HL-60 (cell line): ENCODE results near the gene NYNRIN.
A peak's percentile ranks its signal among the peaks of the same experiment; 100 is the strongest.

ENCODE experiments used
- DNase-seq, 2 experiments: peaks; one replicate each; pipeline ENCODE4 v3.0.0-alpha.2; 2010 to 2020; ENCODE audit warnings: low read depth in 1 of 2, low spot score in 1 of 2
- H3K27ac ChIP-seq: fragments of 250-450 bp; sonication (Bioruptor Pico); replicated peaks from 2 replicates; pipeline ENCODE4 v1.5.1; 2020; ENCODE audit warnings: mild to moderate bottlenecking, moderate library complexity
- H3K27me3 ChIP-seq: fragments of 250-450 bp; sonication (Bioruptor Pico); 2 replicates; pipeline ENCODE4 v1.5.1; 2021; ENCODE audit warnings: mild to moderate bottlenecking, moderate library complexity; ENCODE audit not compliant: insufficient read depth, poor library complexity, severe bottlenecking
- H3K4me3 ChIP-seq: replicated peaks from 2 replicates; pipeline ENCODE4 v1.5.1; 2011; ENCODE audit warnings: mild to moderate bottlenecking, control low read depth, low read length; ENCODE audit not compliant: insufficient read depth
- CTCF ChIP-seq: IDR thresholded peaks from one replicate; pipeline ENCODE4 v1.5.1; 2011; ENCODE audit warnings: low read length, control low read depth, inconsistent platforms; ENCODE audit not compliant: insufficient read depth
- GABPA ChIP-seq: IDR thresholded peaks from 2 replicates; pipeline ENCODE4 v1.6.1; 2012; ENCODE audit warnings: low read depth
- POLR2AphosphoS5 ChIP-seq: IDR thresholded peaks from 2 replicates; pipeline ENCODE4 v1.6.1; 2012; ENCODE audit warnings: low read depth
- REST ChIP-seq: IDR thresholded peaks from 2 replicates; pipeline ENCODE4 v1.6.1; 2012; ENCODE audit warnings: low read depth; ENCODE audit not compliant: insufficient replicate concordance
- SPI1 ChIP-seq: IDR thresholded peaks from 2 replicates; pipeline ENCODE4 v1.6.1; 2012; ENCODE audit warnings: low read depth, mild to moderate bottlenecking, borderline replicate concordance

NYNRIN gene

GRCh38 chr14:24408764-24409163 lies 10.0 kb downstream of the NYNRIN start:
- no peak overlapping the region for H3K27ac ChIP-seq
- no peaks in the 10 kb centered on the region for H3K27me3 ChIP-seq
- no peak overlapping the region for H3K4me3 ChIP-seq
- DNase-seq = peak in 1 of 2 experiments; percentile 55
- TF ChIP-seq POLR2AphosphoS5 (no peak), GABPA (no peak), SPI1 (no peak), CTCF (no peak), REST (no peak)

GRCh38 chr14:24409192-24409591 lies 10.4 kb downstream of the NYNRIN start:
- no peak overlapping the region for H3K4me3 ChIP-seq
- no peak for TF ChIP-seq REST
- TF ChIP-seq GABPA = no peak
- no peak for TF ChIP-seq CTCF
- TF ChIP-seq SPI1 = no peak
- no peak for TF ChIP-seq POLR2AphosphoS5

GRCh38 chr14:24409956-24410355 lies 11.2 kb downstream of the NYNRIN start:
- Histone ChIP-seq H3K4me3 (no peak overlapping the region), H3K27me3 (no peaks in the 10 kb centered on the region), H3K27ac (no peak overlapping the region)
- TF ChIP-seq SPI1 (no peak), REST (no peak), POLR2AphosphoS5 (no peak), CTCF (no peak), GABPA (no peak)
- DNase-seq = no peak

More at GRCh38 chr14:24409192-24409591, 10.4 kb downstream of the NYNRIN start:
- no peaks in the 10 kb centered on the region for H3K27me3 ChIP-seq
- H3K27ac ChIP-seq = no peak overlapping the region
- no peak for DNase-seq
